ENCODE data around the gene ACTG1. TPM values are rescaled to one million over a fixed set of nuclear protein-coding genes. Genes with fewer than 3 reads are reported as not detected.

ACTG1 gene
- 1,105 and 1,576 TPM in 2 replicates for total RNA-seq (2014; rRNA removed; shearing (Covaris generic))

- DNase-seq (ENCODE audit: low spot score) = peak; percentile 84
Observed at GRCh38 chr17:81512562-81513371, at the start of gene ACTG1. ACTG1 (minus strand) TSS chr17:81512799; CDS start chr17:81512354, 445 bp downstream.

DNA sequence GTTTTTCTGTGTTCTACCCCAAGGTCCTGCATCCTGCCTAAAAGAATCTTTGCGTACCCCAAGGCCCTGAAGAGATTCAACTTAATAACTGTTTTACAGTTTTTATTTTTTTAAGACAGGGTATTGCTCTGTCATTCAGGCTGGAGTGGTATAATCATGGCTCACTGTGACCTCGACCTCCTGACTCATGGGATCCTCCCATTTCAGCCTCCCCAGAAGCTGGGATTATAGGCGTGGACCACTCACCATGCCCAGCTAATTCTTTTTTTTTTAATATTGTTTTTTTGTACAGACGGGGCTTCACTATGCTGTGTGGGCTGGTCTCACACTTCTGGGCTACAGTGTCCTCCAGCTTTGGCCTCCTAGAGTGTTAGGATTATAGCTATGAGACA, 48.9 kb upstream of the ACTG1 start:
- no peak for DNase-seq (ENCODE audit: low spot score)

DNA sequence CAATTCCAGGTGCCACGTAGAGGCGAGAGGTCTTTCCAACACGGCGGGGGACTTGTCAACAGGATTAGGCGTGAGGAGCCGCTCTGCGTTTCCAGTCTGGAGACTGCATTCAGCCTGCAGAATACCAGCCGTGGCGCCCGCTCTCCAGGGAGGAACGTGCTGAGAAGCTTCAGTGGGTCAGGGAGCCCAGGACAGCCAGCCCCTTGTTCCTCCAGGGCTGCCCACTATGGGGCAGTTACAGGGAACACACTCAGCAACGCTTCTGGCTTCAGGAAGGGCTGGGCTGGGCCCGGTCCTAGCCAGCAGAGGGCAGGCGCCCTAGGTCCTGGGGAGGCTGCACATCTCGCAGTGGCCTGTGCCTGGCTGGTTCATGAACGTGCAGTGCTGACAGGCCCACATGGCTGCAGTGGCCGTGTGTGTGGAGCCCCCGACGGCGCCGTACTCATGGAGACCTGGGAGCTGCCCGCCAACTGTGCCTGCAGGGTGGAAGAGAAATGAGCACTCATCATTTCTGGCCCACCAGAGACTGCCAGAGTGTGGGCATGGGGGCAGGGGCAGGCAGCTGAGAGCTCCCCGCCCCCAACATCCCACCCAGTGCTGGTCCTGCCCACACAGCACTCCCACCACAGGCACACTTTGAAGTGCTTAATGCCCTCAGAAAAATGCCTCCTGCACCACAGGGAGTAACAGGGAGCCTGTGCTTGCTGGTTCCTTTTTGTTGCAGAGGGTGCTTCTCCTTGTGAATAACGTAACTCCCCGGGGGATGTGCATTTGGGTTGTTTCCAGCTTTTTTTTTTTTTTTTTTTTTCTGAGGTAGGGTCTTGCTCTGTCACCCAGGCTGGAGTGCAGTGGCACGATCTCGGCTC, 46.6 kb upstream of the ACTG1 start:
- no peak for DNase-seq (ENCODE audit: low spot score)

GRCh38 chr17:81558115-81558468, 45.5 kb upstream of the ACTG1 start:
- no peak for DNase-seq (ENCODE audit: low spot score)

DNA sequence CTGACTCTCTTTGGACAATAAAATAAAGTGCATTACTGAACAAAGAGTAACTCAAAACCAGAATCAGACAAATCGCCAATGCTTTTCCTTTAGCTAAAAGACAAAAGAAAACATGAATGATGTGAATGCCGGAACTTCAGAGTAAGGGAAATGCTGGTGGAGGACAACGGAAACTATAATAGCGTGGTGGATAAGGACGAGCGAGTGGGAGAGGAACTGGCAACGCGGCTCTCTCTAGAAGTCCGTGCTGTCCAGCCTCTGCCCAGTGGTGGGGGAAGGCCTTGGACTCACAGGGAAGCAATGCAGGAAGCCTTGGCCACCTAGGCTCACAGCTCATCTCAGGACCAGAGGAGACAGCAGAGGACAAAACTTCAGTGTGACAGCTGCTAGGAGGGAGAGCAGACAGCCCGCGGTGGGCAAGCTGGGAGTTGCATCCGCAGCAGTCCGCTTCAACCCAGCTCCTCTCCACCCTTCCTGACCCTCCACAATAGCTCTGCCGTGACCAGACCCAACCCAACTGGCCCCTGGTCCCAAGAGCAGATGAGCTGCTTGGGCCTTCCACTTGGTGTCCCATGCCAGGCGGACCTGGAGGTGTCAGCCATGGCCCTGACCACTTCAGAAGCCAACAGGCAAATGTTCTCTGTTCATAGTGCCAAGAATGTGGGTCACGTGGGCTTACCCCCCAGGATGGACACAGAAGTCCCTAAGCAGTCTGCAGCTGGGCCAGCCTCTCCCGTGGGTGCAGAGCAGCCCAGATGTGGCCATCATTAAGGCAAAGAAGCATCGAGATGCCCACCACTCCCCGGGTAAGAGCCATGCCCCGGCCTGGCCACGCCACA, 44.9 kb upstream of the ACTG1 start:
- DNase-seq (ENCODE audit: low spot score) = no peak

GRCh38 chr17:81556863-81557262, 44.3 kb upstream of the ACTG1 start:
- no peak for DNase-seq (ENCODE audit: low spot score)

- DNase-seq (ENCODE audit: low spot score) = no peak
Observed at GRCh38 chr17:81556175-81556691, 43.6 kb upstream of the ACTG1 start.

- DNase-seq (ENCODE audit: low spot score) = peak; percentile 80
Observed at GRCh38 chr17:81553616-81554181, 41.1 kb upstream of the ACTG1 start.

DNA sequence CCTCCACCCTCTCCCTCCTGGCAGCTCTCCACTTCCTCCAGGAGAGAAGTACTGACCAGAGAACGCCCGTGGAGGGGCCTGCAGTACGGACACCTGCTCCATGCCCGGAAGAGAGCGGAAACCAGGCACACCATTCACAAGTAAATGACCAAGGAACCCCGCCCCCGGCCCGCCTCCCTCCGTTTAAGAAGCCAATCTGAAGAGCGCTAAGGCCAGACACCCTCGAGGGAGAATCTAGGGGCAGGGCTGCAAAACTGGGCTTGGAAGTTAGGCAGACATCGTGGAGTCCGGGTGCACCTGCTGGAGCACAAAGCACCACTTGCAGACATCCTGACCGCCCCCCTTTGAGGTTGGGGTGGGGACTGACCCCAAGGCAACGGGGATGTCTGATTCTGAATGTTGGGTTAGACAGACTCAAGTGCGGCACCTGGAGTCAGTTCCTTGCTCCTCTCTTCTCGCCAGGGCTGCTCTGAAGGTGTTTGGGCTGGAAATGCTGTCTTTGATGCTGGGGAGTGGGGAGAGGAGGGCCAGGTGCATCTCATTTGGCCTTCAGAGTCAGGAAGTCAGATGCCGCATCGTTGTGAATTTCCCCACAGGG, 40.5 kb upstream of the ACTG1 start:
- DNase-seq (ENCODE audit: low spot score) = peak; percentile 65

- peak; percentile 48 for DNase-seq (ENCODE audit: low spot score)
Observed at GRCh38 chr17:81552244-81553017, 39.8 kb upstream of the ACTG1 start, which contains the start of gene FAAP100. FAAP100 (minus strand) TSS chr17:81552353; CDS start chr17:81552330, 23 bp downstream.

- DNase-seq (ENCODE audit: low spot score) = no peak
Observed at GRCh38 chr17:81551458-81552243, 39.1 kb upstream of the ACTG1 start.

GRCh38 chr17:81550830-81551457, 38.3 kb upstream of the ACTG1 start:
- DNase-seq (ENCODE audit: low spot score) = no peak

DNA sequence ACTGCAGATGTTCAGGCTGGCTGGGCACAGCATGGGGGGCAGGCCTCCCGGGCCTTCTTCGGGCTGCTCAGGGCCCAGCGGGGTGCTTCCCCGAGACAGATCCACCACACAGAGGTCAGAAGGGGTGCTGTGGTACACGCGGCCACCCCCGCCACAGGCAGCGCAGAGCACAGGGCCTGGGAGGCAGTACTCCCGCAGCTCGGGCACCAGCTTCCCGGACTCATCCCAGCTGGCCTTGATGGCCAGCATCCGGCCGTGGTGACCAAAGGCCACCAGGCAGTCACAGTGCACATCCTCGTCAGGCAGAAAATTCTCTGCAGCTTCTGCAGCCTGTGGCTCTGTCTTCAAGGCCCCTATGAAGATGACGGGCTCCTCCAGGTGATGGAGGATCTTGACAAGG, 37.7 kb upstream of the ACTG1 start:
- no peak for DNase-seq (ENCODE audit: low spot score)

- no peak for DNase-seq (ENCODE audit: low spot score)
Observed at GRCh38 chr17:81549826-81550225, 37.2 kb upstream of the ACTG1 start.

DNA sequence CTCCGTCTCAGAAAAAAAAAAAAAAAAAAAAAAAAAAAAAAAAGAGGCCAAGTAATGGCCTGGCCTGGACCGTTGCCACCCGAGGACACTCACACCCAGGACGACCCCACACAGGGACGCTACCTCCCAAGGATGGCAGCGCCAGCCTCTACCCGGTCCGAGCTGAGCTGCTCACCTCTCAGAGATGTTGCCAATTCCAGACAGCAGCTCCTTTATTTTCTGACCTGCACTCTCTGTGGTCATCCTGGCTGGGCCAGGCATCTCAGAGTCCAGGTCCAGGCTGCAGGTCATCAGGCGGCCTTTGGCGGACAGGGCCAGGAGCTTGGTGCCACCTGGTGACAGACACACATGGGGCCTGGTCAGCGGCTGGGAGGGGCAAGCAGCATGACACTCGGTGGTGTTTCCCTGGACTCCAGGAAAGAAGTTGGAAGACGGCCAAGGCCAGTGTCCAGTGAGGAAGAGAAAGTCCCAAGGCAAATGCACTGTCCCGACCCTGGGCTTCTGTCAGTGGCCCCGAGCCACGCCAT, 36.5 kb upstream of the ACTG1 start:
- no peak for DNase-seq (ENCODE audit: low spot score)

DNA sequence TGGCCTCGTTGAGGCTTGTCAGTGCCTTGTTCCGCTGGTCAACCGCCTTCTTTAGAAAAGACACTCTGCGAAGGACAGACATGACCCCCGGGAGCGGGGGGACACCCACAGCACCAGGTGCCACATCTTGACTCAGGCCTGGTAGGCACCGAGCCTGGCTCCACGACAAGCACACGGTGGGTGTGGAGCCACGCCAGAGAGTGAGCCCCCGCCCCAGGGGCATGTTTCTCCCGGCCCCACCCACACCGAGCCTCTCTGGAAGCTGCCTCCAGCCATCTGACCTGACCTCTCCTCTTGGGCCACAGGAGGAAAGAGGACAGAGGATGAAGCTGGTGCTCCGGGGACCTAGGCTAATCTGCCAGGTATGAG, 35.0 kb upstream of the ACTG1 start:
- no peak for DNase-seq (ENCODE audit: low spot score)

DNA sequence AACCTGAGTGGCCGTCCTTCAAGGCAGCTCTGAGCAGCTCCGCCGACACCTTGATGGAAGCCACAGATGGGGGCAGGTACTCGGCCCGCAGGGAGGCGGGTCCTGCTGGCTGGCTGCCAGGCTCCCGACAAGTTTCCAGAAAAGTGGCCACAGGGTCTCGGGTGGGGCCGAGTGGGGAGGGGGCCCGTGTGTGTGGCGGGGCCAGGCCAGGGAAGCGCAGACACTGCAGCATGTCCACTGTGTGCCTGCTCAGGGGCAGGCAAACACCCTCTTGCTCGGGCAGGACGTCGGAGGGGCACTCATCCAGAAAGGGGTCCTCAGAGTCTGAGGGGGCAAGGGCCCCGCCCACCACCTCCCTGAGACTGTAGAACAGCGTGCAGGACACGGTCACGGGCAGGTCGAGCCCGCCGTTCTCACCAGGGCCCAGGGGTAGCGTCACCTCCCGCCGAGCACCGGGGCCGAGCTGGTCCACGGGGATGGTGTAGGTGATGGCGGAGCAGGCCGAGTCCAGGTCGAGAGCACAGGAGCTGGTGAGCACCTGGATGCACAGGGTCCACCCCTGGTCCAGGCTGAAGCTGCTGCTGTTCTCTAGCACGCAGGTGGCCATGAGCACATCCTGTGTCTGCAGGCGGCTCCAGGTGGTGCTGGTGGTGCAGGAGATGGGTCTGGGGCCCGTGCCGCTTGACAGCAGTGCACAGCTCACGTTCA, 34.5 kb upstream of the ACTG1 start:
- no peak for DNase-seq (ENCODE audit: low spot score)

All from H4 (cell line).